HG02870 (cell line): ENCODE measurements around the gene PRKCD.

Source experiments
- ATAC-seq: cut with Tn5 transposase; IDR thresholded peaks from one replicate; pipeline ENCODE4 v1.9.1; 2021; ENCODE audit warnings: mild to moderate bottlenecking, moderate library complexity; ENCODE audit not compliant: unreplicated experiment

The PRKCD gene

DNA sequence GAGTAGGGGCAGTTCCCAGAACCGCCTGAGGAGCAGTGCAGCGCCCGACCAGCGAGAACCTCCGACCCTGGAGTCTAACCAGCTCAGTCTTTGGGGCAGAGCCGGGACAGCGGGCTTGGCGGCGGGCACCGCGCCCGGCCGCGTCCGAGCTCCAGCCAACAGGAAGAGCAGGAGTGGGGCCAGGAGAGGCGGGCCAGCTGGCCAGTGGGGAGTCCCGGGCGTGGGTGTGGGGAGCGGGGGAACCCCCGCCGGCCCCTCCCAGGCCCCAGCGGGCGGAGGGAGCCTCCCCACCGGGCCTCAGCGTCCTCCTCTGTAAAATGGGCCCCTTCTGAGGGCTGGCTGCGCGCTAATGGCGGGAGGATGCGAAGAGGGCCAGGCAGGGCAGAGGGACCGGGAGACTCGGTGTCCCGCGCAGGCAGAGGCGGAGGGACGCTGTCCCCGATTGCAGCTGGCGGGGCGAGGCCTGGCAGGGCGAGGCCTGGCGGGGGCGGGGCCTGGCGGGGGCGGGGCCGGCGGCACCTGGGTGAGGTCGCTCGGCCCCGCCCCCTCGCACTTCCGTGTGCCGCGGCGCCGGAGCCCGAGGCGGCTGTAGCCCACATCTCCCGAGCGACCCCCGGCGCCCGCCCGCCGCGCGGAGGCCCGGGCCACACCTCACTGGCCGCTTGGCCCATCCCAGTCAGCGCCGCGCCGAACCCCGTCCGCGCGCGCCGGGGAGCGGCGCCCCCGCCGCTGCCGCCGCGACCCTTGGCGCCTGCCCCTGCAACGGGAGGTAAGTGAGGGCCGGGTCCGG, at the start of gene PRKCD:
PRKCD (plus strand) TSS at position 550 of the 790 bp plus-strand sequence. CDS start 17,214 bp downstream, outside the sequence.
- ATAC-seq = peak; percentile 42

- no peak for ATAC-seq
These were observed 49.2 kb upstream of the PRKCD start for GRCh38 chr3:53111822-53112221.

DNA sequence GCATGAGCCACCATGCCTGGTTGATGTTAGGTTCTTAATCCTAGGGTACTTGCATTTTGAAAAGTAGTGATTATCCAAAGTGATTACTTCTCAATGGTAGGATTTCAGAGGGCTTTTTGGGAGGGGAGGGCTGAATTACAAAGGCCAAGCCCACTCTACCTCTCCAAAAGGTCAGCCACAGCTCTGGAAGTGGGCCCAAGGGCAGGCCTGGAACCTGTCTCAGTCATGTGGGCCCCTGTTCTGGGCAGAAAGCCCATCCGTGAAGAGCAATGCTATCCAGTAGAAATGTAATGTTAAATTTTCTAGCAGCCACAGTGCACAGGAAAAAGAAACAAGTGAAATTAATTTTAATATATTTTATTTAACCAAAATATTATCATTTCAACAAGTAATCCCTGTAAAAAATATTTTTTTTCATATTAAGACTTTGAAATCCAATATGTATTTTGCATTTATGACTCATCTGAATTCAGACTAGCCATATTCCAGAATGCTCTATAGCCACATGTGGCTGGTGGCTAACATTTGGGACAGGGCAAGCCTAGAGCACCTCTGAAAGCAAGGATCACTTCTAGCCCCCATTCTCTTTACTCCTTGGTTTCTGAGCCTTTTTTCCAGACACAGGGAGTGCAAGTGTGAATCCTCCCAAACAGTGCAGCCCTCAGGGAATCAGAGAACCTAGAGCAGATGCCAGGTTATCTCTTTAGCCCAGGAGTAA, 47.6 kb upstream of the PRKCD start:
- ATAC-seq = no peak

DNA sequence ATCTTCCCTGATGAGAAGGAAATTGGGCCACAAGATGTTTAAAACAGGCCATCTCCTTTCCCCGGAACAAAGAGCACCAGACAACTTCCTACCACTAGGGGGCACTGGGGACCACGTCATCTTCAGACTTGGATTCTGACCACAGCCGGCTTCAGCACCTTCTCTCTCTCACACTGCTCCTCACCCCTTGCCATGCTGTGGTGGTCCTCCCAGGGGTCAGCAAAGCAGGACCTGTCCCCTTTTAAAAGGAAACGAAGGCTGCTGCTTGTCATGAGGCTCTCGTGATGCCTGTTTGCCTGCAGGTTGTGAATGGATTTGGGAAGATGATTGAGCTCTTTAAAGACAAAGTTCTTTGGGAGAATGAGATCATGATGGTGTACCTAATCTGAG, 47.0 kb upstream of the PRKCD start:
- peak; percentile 62 for ATAC-seq

DNA sequence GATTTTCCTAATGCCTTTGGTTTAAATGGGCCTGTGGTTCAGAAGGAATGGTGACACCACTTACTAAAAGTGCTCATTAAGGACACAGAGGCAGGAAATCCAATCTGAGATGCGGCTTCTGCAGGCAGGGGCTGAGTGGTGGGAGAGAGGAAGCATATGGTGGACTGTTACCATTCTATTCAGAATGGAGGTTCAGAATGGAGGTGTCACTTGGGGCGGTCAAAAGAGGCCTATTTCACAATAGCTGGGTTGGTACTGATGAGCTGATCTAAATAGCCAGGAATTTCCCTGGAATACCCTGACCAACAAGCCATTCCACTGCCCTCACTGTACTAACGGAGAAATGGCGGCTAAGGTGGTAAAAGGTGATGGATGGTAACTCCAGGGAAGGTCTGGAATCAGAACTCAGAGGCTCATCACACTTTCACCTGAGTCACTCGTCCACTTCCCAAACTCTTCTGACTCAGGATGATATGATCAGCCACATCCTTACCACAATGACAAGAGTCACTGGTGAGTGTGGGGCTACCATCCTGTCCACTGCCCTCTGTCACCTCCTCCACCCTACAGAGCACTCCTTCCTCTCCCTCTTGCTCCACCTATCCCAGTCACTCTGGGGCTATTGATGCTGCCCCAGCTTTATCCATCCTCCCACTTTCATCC, 46.5 kb upstream of the PRKCD start:
- no peak for ATAC-seq

DNA sequence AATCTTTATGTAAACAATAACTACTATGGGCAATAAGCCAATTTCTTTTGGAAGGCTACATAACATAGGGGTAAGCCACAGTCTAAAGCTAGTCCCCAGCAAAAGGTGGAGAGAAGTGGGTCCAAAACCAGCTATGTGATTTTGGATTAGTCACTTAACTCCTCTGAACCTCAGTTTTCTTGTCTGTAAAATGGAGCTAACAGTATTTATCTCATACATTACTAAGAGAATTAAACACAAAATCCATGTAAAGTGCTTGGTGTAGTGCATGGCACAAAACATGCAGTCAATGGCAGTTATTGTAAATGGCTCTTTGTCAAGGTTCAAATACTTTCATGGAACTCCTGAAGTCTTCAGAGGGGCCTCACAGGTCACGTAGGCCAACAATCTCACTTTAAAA, 44.1 kb upstream of the PRKCD start:
- no peak for ATAC-seq

DNA sequence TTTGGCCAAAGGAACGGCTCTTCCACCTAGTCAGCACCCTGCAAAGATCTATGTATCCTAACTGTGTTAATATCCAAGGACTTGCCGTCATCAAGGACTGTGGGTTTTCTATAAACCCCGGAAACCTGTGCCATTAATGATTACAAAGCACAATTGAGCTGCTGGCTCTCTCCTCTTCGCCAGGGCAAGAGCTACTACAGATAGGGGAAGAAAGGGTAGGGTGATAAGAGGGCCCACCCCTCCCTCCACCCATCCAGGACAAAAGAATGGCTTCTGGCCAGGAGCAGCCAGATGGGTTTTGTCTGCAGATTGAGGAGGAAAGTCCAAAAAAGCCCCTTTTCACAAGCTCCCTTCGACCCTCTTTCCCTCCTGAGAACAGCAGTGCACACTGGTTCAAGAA, 40.7 kb upstream of the PRKCD start:
- ATAC-seq = no peak

GRCh38 chr3:53122255-53122932, 38.6 kb upstream of the PRKCD start:
- ATAC-seq = no peak

- ATAC-seq = no peak
These were observed 38.1 kb upstream of the PRKCD start for GRCh38 chr3:53122933-53123305.

DNA sequence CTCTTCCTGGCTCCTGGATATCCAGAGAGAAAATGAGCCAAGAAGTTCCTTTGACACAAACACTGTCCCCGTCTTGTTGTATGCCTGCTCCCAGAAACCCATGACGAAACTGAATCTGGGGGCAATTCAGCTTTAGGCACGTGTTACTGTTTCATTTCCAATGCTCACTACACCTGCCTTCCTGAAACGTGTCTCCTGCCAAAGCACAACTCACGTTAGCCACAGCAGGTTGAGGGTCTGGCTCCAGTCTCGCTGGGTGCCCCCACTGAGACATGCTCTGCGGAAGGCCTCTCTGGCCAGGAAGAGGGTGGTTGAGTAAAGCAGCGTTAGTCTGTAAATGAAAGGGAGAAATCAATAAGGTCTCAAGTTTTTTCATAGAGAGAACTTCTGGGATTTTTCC, 37.5 kb upstream of the PRKCD start:
- ATAC-seq = no peak

DNA sequence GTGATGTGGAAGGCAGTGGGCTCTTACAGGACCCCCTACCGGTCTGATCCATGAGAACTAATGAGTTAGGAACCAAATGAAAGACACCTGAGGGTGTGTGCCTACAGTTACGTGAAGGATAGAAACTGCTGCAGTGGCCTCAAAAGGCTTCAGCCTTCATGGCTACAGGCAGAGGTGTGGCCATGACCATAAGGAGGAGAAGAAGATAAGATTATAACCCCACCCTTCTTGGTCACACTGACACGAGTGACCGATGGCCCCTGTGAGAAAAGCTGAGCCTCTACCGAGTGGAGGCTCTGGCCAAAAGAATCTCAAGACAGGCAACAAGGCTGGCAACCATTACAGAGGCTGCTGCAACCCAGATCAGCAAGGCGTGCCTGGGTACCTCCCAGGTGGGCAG, 37.1 kb upstream of the PRKCD start:
- ATAC-seq = no peak

DNA sequence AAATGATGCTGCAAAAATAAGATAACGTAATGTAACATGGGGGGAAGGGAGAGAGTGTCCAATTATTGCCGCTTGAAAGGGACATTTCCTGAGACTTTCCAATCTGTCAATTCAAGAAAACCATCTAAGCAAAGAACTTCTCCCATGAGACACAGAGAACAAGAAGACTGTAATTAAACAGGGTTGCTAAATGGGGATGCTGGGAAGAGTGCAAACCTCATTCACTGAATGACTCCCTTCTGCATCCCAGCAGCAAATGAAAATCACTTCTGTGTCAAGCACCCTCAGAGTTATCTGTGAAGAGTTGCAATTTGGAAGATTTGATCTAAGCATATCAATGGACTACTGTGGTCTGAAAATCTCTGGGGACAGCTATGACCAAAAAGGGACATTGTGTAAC, 34.4 kb upstream of the PRKCD start:
- ATAC-seq = no peak

DNA sequence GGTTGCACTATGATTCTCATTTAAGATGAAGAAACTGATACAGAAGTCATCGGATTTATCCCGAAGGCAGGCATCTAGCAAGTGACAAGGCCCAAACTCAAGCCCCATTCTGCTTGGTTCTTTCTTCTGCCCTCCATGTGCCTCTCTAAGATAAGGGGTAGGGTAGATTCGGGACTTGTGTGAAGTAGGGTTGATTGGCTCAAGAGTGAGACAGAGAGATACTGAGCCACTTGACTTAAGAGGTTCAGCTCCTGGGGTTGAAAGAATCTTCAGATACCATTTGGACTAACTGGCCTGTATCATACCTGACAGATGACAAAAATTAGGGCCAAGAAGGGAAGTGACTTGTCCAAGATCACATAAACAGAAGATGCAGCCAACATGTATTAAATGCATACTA, 31.7 kb upstream of the PRKCD start:
- ATAC-seq = no peak

- peak; percentile 86 for ATAC-seq
These were observed 30.6 kb upstream of the PRKCD start, which contains the start of gene RFT1 for GRCh38 chr3:53130179-53131061. TSS of gene RFT1 (minus strand) at chr3:53130435. CDS start at chr3:53130400, 35 bp downstream.

GRCh38 chr3:53131096-53131495, 29.9 kb upstream of the PRKCD start:
- no peak for ATAC-seq

- no peak for ATAC-seq
These were observed 28.7 kb upstream of the PRKCD start for GRCh38 chr3:53132347-53132746.

DNA sequence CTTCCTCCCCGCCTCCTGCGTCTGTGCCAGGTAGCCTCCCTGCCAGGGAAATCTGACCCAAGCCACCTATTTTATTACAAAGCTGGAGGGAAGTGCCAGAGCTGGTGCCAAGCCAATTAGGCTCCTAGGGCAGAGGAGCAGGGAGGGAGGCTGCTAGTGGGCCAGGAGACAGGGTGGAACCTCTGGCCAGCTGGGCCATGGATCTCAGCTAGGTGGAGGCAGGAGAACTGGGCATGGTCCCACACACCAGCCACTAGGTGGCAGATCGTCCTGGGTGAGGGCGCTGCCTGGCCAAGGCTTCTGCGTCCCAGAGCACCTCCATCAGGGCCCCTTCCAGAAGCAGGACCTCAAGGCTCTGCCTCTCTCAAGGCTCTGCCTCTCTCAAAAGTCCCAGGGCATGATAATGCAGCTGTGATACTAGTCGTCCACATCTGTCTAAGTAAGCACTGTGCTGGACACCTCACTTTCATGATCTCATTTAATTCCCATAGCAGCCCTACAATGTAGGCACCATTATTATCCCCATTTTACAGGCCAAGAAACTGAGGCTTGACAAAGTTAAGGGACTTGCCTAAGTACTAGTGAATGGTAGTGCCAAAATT, 26.3 kb upstream of the PRKCD start:
- ATAC-seq = no peak

GRCh38 chr3:53137221-53137620, 23.8 kb upstream of the PRKCD start:
- ATAC-seq = no peak

DNA sequence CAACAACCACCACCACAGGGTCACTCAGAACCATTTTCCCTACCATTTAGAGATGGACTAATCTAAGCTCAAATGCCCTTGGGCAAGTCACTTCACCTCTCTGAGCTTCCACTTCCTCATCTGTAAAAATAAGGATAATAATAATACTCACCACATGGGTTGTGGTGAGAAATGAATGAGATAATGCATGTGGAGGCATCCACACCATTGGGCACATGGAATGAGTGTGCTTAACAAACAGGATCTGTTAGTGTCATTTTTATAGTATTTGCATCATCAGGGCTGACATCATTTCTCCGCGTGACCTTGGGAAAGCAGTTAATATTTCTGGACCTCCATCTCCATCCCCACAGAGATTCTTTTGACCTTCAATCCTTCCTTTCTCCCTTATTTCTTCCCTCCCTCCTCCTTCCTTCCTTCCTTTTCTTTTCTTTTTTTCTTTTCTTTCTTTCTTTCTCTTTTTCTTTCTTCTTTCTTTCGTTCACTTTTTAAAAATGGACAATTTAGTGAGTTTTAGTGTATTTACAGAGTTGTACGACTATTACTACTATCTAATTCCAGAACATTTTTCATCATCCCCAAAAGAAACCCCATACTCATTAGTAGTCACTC, 23.1 kb upstream of the PRKCD start:
- no peak for ATAC-seq
